Colonic mucosa (tissue), 4 donors: Measurements from ENCODE around the gene CFAP46. TPM values are rescaled to one million over a fixed set of nuclear protein-coding genes. Genes with fewer than 3 reads are reported as not detected.

Source experiments
- DNase-seq: peaks from one replicate; pipeline ENCODE4 v3.0.0-alpha.2; 2020
- H3K27ac ChIP-seq: fragments of 200-600 bp; one replicate; pipeline ENCODE4 v1.8.0; 2021
- H3K27me3 ChIP-seq: fragments of 200-600 bp; one replicate; pipeline ENCODE4 v1.8.0; 2021
- H3K36me3 ChIP-seq: fragments of 200-600 bp; one replicate; pipeline ENCODE4 v1.8.0; 2021
- H3K4me1 ChIP-seq: fragments of 200-600 bp; one replicate; pipeline ENCODE4 v1.8.0; 2021; ENCODE audit warnings: mild to moderate bottlenecking
- H3K4me3 ChIP-seq: fragments of 200-600 bp; one replicate; pipeline ENCODE4 v1.8.0; 2021
- H3K9ac ChIP-seq, 2 donors: one replicate each; pipeline ENCODE4 v1.7.0; 2013; ENCODE audit warnings: control low read depth in 2 of 2, low read depth in 2 of 2, low read length in 2 of 2
- H3K9me3 ChIP-seq: fragments of 200-600 bp; one replicate; pipeline ENCODE4 v1.8.0; 2021
- intact Hi-C: fragments of 100-400 bp; cut with DNase I; formaldehyde crosslinking; loops from one replicate; pipeline ENCODE4 v1.14.1; 2022
- total RNA-seq, 2 donors: library from RNA; stranded (reverse); fragmentation: NEBNext Ultra II Directional in 1 of 2; extraction: Animal tissue kit (Norgen Biotek cat#: 25700) in 1 of 2; gene quantifications; one replicate each; pipeline ENCODE4 v1.2.1, GENCODE V29; 2021
- TF ChIP-seq, protein P1 (sequence below): fragments of 200-600 bp; IDR thresholded peaks from one replicate; pipeline ENCODE4 v1.8.0; 2022; ENCODE audit warnings: antibody characterized with exemption, mild to moderate bottlenecking
- donor health status: healthy.
- donor health status: DM: no; HTN: no; CAD: no.
- donor health status: DM: no; HTN: no; CAD: no.

The CFAP46 gene
- total RNA-seq, 2 donors from 2014 or later: 0.13 TPM; not detected in 1

- Histone ChIP-seq H3K27me3 (no peaks in the 10 kb centered on the region), H3K36me3 (no peaks in the 10 kb centered on the region), H3K4me1 (no peaks in the 10 kb centered on the region), H3K27ac (no peak overlapping the region), H3K9me3 (no peaks in the 10 kb centered on the region), H3K4me3 (no peak overlapping the region), H3K9ac (no peak overlapping the region)
- TF ChIP-seq, protein P1, sequence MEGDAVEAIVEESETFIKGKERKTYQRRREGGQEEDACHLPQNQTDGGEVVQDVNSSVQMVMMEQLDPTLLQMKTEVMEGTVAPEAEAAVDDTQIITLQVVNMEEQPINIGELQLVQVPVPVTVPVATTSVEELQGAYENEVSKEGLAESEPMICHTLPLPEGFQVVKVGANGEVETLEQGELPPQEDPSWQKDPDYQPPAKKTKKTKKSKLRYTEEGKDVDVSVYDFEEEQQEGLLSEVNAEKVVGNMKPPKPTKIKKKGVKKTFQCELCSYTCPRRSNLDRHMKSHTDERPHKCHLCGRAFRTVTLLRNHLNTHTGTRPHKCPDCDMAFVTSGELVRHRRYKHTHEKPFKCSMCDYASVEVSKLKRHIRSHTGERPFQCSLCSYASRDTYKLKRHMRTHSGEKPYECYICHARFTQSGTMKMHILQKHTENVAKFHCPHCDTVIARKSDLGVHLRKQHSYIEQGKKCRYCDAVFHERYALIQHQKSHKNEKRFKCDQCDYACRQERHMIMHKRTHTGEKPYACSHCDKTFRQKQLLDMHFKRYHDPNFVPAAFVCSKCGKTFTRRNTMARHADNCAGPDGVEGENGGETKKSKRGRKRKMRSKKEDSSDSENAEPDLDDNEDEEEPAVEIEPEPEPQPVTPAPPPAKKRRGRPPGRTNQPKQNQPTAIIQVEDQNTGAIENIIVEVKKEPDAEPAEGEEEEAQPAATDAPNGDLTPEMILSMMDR: no peak
- intact Hi-C loops: no loop called here
- DNase-seq: no peak
These were observed 21.3 kb downstream of the CFAP46 start for GRCh38 chr10:132921086-132921485.

DNA sequence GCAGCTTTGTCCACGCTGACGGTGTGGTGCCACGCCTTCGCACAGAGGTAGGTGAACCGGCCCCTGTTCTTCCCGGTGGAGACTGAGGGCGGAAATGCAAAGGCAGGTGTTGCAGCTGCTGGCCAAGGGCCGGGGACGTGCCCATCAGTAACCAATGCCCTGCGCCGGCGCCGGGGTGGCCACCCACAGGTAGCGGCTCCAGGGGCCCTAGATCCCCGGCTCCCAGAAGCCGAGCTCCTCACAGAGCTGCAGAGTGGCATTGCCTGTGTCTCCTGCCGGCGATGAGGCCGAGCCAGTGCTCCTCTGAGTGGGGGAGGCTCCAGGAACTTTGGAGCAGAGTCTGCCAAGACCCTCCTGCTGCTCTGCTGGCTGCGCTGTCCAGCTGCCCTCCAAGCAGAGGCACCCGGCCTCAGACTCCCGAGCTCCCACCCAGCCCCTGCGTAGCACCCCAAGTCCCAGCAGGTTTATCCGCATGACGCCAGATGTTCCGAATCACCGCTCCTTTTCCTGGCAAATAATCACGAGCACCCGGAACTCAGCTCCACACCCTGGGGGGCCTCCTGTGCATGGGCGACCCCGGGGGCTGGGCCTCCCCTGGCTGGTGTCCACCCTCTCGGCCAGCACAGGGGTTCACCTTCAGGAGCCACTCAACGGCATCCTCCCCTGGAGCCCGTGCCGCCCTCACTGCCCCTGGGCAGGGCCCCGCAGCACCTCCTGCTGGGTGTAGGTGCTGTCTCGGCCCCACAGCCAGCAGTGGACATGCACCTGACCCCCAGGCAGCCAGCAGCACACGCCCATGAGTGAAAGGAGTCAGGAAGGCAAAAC, 22.1 kb downstream of the CFAP46 start:
- H3K9ac ChIP-seq: no peak overlapping the region
- H3K4me1 ChIP-seq: no peaks in the 10 kb centered on the region
- no peaks in the 10 kb centered on the region for H3K9me3 ChIP-seq
- TF ChIP-seq, protein P1: no peak
- H3K27ac ChIP-seq: no peak overlapping the region
- DNase-seq: no peak
- H3K27me3 ChIP-seq: no peaks in the 10 kb centered on the region
- no peak overlapping the region for H3K4me3 ChIP-seq
- no peaks in the 10 kb centered on the region for H3K36me3 ChIP-seq
- intact Hi-C loops: no loop called here

DNA sequence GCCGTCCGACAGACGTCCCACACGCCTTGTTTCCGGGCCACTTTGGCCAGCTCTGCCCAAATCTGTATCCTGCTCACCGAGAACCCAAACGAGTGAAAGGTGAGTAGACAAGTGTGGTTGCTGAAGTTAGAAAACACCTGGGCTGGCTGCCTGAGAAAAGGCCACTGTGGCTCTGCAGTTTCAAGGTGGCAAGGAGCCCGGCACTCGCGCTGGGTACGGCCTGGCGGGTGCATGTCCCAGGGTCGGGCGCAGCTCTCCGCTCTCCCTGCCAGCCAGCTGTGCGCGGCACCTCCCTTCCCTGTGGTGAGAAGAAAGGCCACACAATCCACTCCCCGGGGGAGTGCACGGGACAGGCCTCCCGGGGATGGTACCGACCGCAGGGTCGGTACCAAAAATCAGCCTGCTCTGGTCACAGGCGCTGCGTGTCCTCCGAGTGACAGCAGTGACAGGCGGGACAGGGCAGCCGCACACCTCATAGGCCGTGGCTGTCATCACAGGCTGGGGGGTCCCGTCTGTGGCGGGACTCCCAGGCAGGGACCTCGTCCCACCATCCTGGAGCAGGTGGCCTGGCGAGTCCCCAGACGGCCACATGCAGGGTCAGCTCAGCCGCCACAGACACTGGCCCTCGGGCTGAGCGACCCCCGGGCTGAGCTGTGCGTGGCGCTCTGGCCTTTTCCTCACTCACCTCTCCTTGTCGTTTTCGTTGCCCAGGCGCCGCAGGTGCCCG, 22.8 kb downstream of the CFAP46 start:
- TF ChIP-seq, protein P1: no peak
- no peak for DNase-seq
- intact Hi-C loops: no loop called here

GRCh38 chr10:132918617-132919373, 23.6 kb downstream of the CFAP46 start:
- Histone ChIP-seq H3K27me3 (no peaks in the 10 kb centered on the region), H3K27ac (no peak overlapping the region), H3K9me3 (no peaks in the 10 kb centered on the region), H3K4me1 (no peaks in the 10 kb centered on the region), H3K9ac (no peak overlapping the region), H3K4me3 (no peak overlapping the region), H3K36me3 (no peaks in the 10 kb centered on the region)
- DNase-seq: no peak
- TF ChIP-seq, protein P1: no peak
- intact Hi-C loops: no loop called here

More for the DNA sequence above, 22.8 kb downstream of the CFAP46 start:
- Histone ChIP-seq H3K4me1 (no peaks in the 10 kb centered on the region), H3K27me3 (no peaks in the 10 kb centered on the region), H3K9ac (no peak overlapping the region), H3K36me3 (no peaks in the 10 kb centered on the region), H3K9me3 (no peaks in the 10 kb centered on the region), H3K4me3 (no peak overlapping the region), H3K27ac (no peak overlapping the region)

DNA sequence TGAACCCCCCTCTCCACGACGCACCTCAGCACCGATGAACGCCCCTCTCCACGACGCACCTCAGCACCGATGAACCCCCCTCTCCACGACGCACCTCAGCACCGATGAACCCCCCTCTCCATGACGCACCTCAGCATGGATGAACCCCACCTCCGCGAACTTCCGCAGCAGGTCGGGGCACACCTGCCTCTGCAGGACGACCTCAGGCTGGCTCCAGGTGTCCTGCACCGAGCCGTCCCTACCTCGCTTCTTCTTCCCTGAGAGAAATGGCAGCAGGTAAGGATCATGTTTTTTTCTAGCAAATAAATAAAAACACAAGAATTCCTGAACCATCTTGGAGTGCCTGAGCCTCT, 24.1 kb downstream of the CFAP46 start:
- no peaks in the 10 kb centered on the region for H3K27me3 ChIP-seq
- no peaks in the 10 kb centered on the region for H3K4me1 ChIP-seq
- no peaks in the 10 kb centered on the region for H3K9me3 ChIP-seq
- intact Hi-C loops: no loop called here
- TF ChIP-seq, protein P1: no peak
- no peak for DNase-seq
- no peak overlapping the region for H3K9ac ChIP-seq
- no peak overlapping the region for H3K4me3 ChIP-seq
- H3K36me3 ChIP-seq: no peaks in the 10 kb centered on the region
- H3K27ac ChIP-seq: no peak overlapping the region
